ENCODE data around the gene GPR150.

Gene GPR150

GRCh38 chr5:95654196-95654595, 34.3 kb downstream of the GPR150 start:
- DNase-seq, result no peak

GRCh38 chr5:95655575-95655974, 35.7 kb downstream of the GPR150 start:
- no peak for DNase-seq

- DNase-seq, result no peak
Observed at GRCh38 chr5:95660060-95660459, 40.2 kb downstream of the GPR150 start.

DNA sequence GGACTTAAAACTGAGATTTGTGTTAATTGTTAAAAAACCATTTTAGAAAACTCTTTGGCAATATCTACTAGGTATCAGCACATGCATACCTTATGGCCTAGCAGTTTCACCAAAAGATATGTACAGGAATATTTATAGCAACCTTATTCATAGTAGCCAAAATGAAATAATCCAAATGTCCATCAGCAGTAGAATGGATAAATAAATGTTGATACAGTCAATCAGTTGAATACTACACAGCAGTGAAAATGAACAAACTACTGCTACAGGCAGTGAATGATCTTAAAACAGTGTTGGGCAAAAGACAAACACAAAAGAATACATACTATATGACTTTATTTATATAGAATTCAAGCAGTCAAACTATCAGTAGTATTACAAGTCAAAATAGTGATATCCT, 43.1 kb downstream of the GPR150 start:
- no peak for DNase-seq

- peak; percentile 52 for DNase-seq
Observed at GRCh38 chr5:95664204-95664786, 44.4 kb downstream of the GPR150 start.

GRCh38 chr5:95667061-95667618, 47.3 kb downstream of the GPR150 start:
- DNase-seq, result no peak

- no peak for DNase-seq
Observed at GRCh38 chr5:95667678-95668077, 47.8 kb downstream of the GPR150 start.

DNA sequence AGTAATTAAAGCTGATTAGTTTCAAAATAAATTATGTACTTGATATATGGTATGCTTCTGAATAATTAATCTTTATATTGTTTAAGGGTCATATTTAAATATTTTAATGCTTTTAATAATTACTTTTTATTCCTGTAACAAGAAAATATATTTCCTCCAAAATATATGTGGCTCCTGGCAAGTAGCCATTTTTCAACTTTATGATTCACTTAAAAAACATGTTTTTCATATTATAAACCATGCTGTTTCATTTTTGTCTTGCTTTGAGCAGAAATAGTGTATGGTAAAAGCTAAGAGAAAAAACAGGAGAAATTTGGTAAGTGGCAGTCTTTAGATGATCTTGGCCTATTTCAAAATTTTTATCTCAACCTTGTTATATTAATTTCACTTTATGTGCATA, 48.3 kb downstream of the GPR150 start:
- DNase-seq, result no peak

- DNase-seq, result no peak
Observed at GRCh38 chr5:95668728-95669127, 48.8 kb downstream of the GPR150 start.

DNA sequence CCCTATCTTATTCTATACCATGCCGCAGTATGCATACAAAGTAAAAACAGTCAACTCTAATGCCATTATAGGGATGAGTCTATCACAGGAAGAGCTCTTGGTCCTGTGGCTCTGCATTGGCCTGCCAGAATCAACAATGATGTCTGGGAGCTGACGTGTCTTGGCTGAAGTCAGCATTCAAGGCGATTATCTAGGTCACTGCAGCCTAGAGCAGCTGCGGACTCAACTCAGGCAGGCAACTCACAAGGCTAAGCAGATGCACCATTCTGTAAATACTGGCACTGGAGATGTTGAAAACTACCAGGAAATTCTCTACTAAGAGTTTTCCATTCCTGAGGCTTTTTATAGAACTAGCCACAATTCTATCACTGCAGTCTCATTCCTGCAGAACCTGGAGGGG, 49.7 kb downstream of the GPR150 start:
- no peak for DNase-seq

GRCh38 chr5:95669985-95670384, 50.1 kb downstream of the GPR150 start:
- no peak for DNase-seq

DNA sequence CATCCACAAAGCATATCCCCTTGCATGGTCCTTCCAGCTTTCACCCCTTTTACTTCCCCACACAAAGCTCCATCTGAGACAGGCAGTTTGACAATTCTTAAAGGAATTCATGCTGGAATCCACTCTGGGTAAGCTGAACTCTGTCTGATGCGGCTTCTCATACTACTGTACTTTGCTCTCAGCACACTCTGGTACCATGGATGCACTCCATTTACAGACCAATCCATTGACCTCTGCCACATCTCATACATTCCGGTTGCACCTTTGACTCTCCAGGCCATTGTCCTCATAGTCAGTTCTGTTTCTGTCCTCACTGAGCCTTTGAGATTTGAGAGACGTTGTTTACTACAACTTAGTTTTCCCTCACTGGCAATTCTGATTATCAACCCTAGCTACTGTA, 50.7 kb downstream of the GPR150 start:
- no peak for DNase-seq
